Subcutaneous abdominal adipose tissue (tissue), 5 donors: Measurements from ENCODE around the gene OGDHL.
"Not testable (repeated sequence)": the region's sequence is repeated elsewhere in the genome, so short reads cannot be mapped to it uniquely, and the experiment has no call there.

Experiments used
- H3K27ac ChIP-seq: one replicate; pipeline ENCODE4 v1.7.0; 2013; ENCODE audit warnings: low read depth, mild to moderate bottlenecking, inconsistent platforms, low read length, moderate library complexity
- H3K27me3 ChIP-seq, 5 donors: one replicate each; pipeline ENCODE4 v1.7.0; 2013; ENCODE audit warnings: low read length in 5 of 5, inconsistent platforms in 1 of 5; ENCODE audit not compliant: control insufficient read depth in 5 of 5, insufficient read depth in 4 of 5
- H3K36me3 ChIP-seq, 5 donors: one replicate each; pipeline ENCODE4 v1.7.0; 2013; ENCODE audit warnings: low read length in 5 of 5; ENCODE audit not compliant: control insufficient read depth in 5 of 5, insufficient read depth in 5 of 5
- H3K4me1 ChIP-seq, 5 donors: one replicate each; pipeline ENCODE4 v1.7.0; 2013; ENCODE audit warnings: low read length in 5 of 5, mild to moderate bottlenecking in 3 of 5, moderate library complexity in 1 of 5; ENCODE audit not compliant: control insufficient read depth in 5 of 5, insufficient read depth in 5 of 5
- H3K4me3 ChIP-seq, 5 donors: one replicate each; pipeline ENCODE4 v1.7.0; 2013; ENCODE audit warnings: low read length in 5 of 5, low read depth in 1 of 5
- H3K9ac ChIP-seq, 5 donors: one replicate each; pipeline ENCODE4 v1.7.0; 2013; ENCODE audit warnings: low read length in 5 of 5, mild to moderate bottlenecking in 4 of 5, moderate library complexity in 3 of 5
- H3K9me3 ChIP-seq, 5 donors: one replicate each; pipeline ENCODE4 v1.7.0; 2013; ENCODE audit warnings: low read length in 5 of 5; ENCODE audit not compliant: control insufficient read depth in 5 of 5
- donor health status: healthy.
- donor health status: healthy.
- donor health status: healthy.
- donor health status: healthy.
- donor health status: healthy.

OGDHL gene

DNA sequence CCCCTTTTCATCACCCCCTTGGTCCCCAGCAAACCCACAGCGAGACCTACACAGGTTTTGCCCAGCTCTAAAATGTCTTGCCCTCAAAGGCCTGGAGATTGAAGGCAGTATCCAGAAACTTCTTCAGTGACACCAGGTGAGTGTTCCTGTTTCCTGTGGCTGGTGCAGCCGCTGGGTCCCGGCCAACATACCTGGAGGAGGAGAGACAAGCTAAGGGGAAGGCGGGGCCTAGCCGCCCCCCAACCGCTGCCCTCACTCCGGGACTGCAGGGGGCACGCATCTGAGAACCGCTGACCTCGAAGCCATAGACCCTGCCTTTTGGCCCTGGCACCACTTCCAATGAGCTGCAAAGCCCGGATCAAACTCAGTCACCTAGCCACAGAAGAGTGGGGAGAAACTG is 27.0 kb downstream of the OGDHL start:
- H3K36me3 ChIP-seq, result no peaks in the 10 kb centered on the region
- no peak overlapping the region for H3K27ac ChIP-seq
- H3K4me1 ChIP-seq, result no peaks in the 10 kb centered on the region
- H3K27me3 ChIP-seq, result peaks cover 0 to 7% (median 0%) of the 10 kb centered on the region in 5 donors
- H3K4me3 ChIP-seq, result no peak overlapping the region
- no peak overlapping the region for H3K9ac ChIP-seq
- no peaks in the 10 kb centered on the region for H3K9me3 ChIP-seq

DNA sequence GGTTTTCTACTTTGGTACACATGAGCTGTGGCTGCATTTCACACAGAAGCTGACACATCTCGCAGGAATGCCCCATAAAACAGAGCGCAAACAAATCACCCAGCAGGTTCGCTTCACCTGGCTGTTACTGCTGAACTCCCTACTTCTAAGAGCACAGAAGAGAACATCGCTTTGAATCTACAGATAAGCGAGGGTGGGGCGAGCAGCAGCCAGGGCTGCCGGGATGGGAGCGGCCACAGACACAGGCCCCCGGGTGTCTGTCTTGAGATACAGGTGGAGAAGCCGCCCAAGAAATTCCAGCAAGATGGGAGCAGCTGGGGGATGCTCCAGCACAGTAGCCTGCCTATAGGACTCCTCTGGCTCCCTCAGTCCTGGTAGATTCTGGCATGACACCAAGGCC is 27.4 kb downstream of the OGDHL start:
- H3K4me3 ChIP-seq, result no peak overlapping the region
- H3K36me3 ChIP-seq, result no peaks in the 10 kb centered on the region
- H3K27me3 ChIP-seq, result peaks cover 0 to 7% (median 0%) of the 10 kb centered on the region in 5 donors
- no peak overlapping the region for H3K9ac ChIP-seq
- H3K27ac ChIP-seq, result no peak overlapping the region
- no peaks in the 10 kb centered on the region for H3K4me1 ChIP-seq
- H3K9me3 ChIP-seq, result no peaks in the 10 kb centered on the region

- Histone ChIP-seq H3K9me3 (no peaks in the 10 kb centered on the region), H3K4me1 (no peaks in the 10 kb centered on the region), H3K9ac (no peak overlapping the region), H3K27me3 (peaks cover 0 to 3% (median 0%) of the 10 kb centered on the region in 5 donors), H3K4me3 (no peak overlapping the region), H3K36me3 (no peaks in the 10 kb centered on the region), H3K27ac (no peak overlapping the region)
These were observed 28.3 kb downstream of the OGDHL start for GRCh38 chr10:49733866-49734265.

GRCh38 chr10:49726593-49726992 is 35.5 kb downstream of the OGDHL start:
- Histone ChIP-seq H3K27me3 (no peaks in the 10 kb centered on the region), H3K36me3 (no peaks in the 10 kb centered on the region), H3K9me3 (peaks cover 3 to 15% (median 12%) of the 10 kb centered on the region in 5 donors), H3K4me3 (no peak overlapping the region), H3K9ac (no peak overlapping the region), H3K4me1 (no peaks in the 10 kb centered on the region), H3K27ac (no peak overlapping the region)

- not testable (repeated sequence) for H3K27ac ChIP-seq, H3K4me1 ChIP-seq, H3K36me3 ChIP-seq, H3K9me3 ChIP-seq, H3K27me3 ChIP-seq, H3K4me3 ChIP-seq, H3K9ac ChIP-seq
These were observed 47.0 kb downstream of the OGDHL start for GRCh38 chr10:49715157-49715556.

GRCh38 chr10:49713266-49713665 is 48.9 kb downstream of the OGDHL start:
- H3K9ac ChIP-seq, result no peak overlapping the region
- H3K9me3 ChIP-seq, result peaks cover 0 to 8% (median 0%) of the 10 kb centered on the region in 5 donors
- H3K4me1 ChIP-seq, result no peaks in the 10 kb centered on the region
- H3K36me3 ChIP-seq, result no peaks in the 10 kb centered on the region
- H3K27ac ChIP-seq, result no peak overlapping the region
- peaks cover 0 to 4% (median 2%) of the 10 kb centered on the region in 5 donors for H3K27me3 ChIP-seq
- no peak overlapping the region for H3K4me3 ChIP-seq

DNA sequence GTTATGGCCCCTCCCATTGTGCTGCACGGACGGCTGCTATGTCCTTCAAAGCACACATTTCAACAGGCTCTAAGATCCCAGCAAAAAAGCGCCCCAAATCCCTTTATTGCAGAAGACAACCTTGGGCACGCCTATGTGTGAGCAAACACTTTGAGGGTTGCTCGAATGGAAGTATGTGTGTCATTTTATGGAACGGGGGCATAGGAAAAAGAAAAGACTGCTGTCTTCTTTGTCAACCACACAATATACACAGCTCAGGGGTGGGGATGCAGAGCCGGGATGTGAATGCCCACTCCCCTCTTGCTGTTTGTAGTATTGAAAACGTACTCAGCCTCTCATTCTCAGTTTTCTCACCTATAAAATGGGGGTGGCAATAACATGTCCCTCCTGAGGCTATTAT is 50.6 kb downstream of the OGDHL start:
- peaks cover 0 to 4% (median 2%) of the 10 kb centered on the region in 5 donors for H3K27me3 ChIP-seq
- H3K4me1 ChIP-seq, result no peaks in the 10 kb centered on the region
- H3K27ac ChIP-seq, result no peak overlapping the region
- peaks cover 0 to 8% (median 0%) of the 10 kb centered on the region in 5 donors for H3K9me3 ChIP-seq
- no peak overlapping the region for H3K4me3 ChIP-seq
- no peak overlapping the region for H3K9ac ChIP-seq
- no peaks in the 10 kb centered on the region for H3K36me3 ChIP-seq

DNA sequence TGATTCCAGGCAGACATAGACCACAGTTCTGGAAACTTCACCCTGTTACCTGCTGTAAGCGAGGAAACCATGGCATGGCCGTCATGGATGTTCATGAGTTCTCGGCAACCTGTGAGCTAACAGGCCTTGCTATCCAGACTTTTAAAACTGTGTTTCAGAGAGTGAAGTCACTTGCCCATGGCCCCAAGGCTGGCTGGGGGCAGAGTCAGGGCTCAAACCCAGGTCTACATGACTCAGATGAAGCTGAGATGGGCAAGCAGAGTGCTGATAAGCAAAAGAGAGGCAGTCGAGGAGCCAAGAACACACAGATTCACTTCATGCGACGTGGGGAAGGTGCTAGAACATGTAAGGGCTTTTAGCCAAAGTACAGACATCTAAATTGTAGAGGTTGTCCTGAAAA is 51.2 kb downstream of the OGDHL start:
- H3K27ac ChIP-seq, result no peak overlapping the region
- H3K36me3 ChIP-seq, result no peaks in the 10 kb centered on the region
- H3K4me1 ChIP-seq, result no peaks in the 10 kb centered on the region
- H3K27me3 ChIP-seq, result peaks cover 0 to 4% (median 2%) of the 10 kb centered on the region in 5 donors
- no peak overlapping the region for H3K9ac ChIP-seq
- peaks cover 0 to 8% (median 0%) of the 10 kb centered on the region in 5 donors for H3K9me3 ChIP-seq
- no peak overlapping the region for H3K4me3 ChIP-seq

- no peak overlapping the region for H3K27ac ChIP-seq
- H3K4me1 ChIP-seq, result no peaks in the 10 kb centered on the region
- peaks cover 0 to 4% (median 2%) of the 10 kb centered on the region in 5 donors for H3K27me3 ChIP-seq
- H3K9me3 ChIP-seq, result peaks cover 0 to 4% (median 0%) of the 10 kb centered on the region in 5 donors
- H3K36me3 ChIP-seq, result no peaks in the 10 kb centered on the region
- no peak overlapping the region for H3K9ac ChIP-seq
- H3K4me3 ChIP-seq, result no peak overlapping the region
These were observed 52.2 kb downstream of the OGDHL start for GRCh38 chr10:49709934-49710333.

DNA sequence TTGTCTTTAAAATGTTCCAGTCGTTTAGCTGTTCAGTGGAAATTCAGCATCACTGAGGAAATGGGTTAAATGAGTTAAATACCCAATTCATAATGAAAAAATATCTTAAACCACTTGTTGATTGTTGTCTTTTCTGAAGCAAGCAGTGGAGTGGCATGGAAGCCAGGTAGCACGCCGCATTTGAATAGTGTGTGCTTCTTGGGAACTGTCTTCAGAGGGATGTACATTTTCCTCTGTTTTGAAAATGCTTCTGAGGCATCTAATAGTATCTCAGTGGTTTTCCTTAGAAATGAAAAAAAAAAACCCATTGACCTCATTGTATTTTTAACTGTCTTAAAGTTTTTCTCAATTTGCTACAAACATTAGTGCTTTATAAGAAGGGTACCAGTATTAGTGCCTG is 54.5 kb downstream of the OGDHL start:
- no peaks in the 10 kb centered on the region for H3K4me1 ChIP-seq
- no peak overlapping the region for H3K27ac ChIP-seq
- H3K4me3 ChIP-seq, result no peak overlapping the region
- H3K9ac ChIP-seq, result no peak overlapping the region
- no peaks in the 10 kb centered on the region for H3K36me3 ChIP-seq
- peaks cover 0 to 4% (median 2%) of the 10 kb centered on the region in 5 donors for H3K27me3 ChIP-seq
- peaks cover 0 to 3% (median 0%) of the 10 kb centered on the region in 5 donors for H3K9me3 ChIP-seq

DNA sequence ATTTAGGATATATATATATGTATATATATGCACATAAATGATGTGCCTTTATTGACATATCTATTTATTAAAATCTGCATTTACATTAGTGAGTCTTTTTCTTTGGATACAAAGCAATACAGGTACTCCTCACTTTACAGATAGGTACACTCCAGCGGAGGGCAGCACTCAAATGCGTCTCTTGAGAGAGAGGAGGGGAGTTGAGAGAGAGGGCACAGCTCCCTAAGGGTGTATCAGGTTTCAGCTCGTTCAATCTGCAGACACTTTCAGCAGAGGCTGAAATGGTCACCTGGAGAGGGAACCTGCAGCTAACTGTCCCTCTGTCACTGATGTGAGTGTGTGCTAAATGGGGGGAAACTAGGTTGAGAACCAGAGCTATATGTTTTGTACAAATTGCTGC is 61.1 kb downstream of the OGDHL start:
- Histone ChIP-seq H3K4me3 (no peak overlapping the region), H3K27ac (no peak overlapping the region), H3K4me1 (no peaks in the 10 kb centered on the region), H3K9me3 (peaks cover 0 to 3% (median 0%) of the 10 kb centered on the region in 5 donors), H3K9ac (no peak overlapping the region), H3K27me3 (peaks cover 0 to 7% (median 0%) of the 10 kb centered on the region in 5 donors), H3K36me3 (no peaks in the 10 kb centered on the region)
